Measurements from ENCODE around the gene POLN. TPM values are rescaled to one million over a fixed set of nuclear protein-coding genes. Genes with fewer than 3 reads are reported as not detected.

Gene POLN
- polyA plus RNA-seq, 1 experiment: 0.35 TPM

DNA sequence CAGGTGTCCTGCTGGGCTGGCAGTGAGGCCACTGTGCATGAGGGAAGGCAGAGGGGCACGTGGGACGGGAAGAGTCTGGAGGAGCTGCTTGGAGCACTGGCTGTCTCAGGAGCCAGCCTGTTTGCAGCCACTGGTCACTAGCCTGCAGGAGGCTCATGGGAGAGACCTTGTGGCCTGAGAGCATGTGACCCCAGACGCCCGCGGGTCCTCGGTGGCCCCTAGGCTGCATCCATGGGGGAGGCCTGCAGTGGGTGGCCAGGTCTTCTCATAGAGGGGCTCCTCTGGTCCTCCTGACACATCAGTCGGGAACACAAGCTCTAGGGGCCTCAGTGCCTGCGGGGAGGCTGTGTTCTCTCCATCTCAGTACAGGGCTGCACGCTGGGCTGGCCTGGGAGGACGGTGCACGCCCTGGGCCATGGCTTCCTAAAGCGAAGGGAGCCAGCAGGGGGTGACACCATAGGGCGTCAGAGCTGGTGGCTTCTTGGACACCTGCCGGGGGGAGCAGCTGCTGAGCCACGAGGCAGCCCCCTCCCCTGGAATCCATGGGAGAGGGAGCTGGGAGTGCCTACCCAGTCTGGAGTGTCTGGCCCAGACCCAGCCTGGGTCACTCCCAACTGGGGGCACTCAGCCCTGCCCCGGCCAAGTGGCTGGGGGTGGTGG lies 170.5 kb downstream of the POLN start:
- no peak overlapping the region for H3K27ac ChIP-seq (ENCODE audit: low read depth, low read length)
- no peak overlapping the region for H3K4me3 ChIP-seq (ENCODE audit: low read depth, low read length)
- TF ChIP-seq, protein P1, sequence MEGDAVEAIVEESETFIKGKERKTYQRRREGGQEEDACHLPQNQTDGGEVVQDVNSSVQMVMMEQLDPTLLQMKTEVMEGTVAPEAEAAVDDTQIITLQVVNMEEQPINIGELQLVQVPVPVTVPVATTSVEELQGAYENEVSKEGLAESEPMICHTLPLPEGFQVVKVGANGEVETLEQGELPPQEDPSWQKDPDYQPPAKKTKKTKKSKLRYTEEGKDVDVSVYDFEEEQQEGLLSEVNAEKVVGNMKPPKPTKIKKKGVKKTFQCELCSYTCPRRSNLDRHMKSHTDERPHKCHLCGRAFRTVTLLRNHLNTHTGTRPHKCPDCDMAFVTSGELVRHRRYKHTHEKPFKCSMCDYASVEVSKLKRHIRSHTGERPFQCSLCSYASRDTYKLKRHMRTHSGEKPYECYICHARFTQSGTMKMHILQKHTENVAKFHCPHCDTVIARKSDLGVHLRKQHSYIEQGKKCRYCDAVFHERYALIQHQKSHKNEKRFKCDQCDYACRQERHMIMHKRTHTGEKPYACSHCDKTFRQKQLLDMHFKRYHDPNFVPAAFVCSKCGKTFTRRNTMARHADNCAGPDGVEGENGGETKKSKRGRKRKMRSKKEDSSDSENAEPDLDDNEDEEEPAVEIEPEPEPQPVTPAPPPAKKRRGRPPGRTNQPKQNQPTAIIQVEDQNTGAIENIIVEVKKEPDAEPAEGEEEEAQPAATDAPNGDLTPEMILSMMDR (IDR thresholded peaks at IDR 0.05; ENCODE audit: low read depth, low read length): no peak
- DNase-seq (ENCODE audit: low read depth, low spot score): no peak
- POLR2A ChIA-PET: no interaction called here
- peaks cover 13% of the 10 kb centered on the region for H3K27me3 ChIP-seq (ENCODE audit: control insufficient read depth, insufficient read depth, low read length)
- peaks cover 2% of the 10 kb centered on the region; the same call in 1 of the 2 replicates for H3K9me3 ChIP-seq (ENCODE audit: control insufficient read depth, insufficient read depth, low read length)
- CTCF ChIA-PET: no interaction called here

- POLR2A ChIA-PET: no interaction called here
- H3K27ac ChIP-seq (ENCODE audit: low read depth, low read length): no peak overlapping the region
- H3K9me3 ChIP-seq (ENCODE audit: control insufficient read depth, insufficient read depth, low read length): peaks cover 2% of the 10 kb centered on the region; the same call in 1 of the 2 replicates
- CTCF ChIA-PET: no interaction called here
- peaks cover 12% of the 10 kb centered on the region for H3K27me3 ChIP-seq (ENCODE audit: control insufficient read depth, insufficient read depth, low read length)
- TF ChIP-seq, protein P1 (IDR thresholded peaks at IDR 0.05; ENCODE audit: low read depth, low read length): no peak
- no peak overlapping the region for H3K4me3 ChIP-seq (ENCODE audit: low read depth, low read length)
- DNase-seq (ENCODE audit: low read depth, low spot score): no peak
Observed at GRCh38 chr4:2070421-2071251, 171.3 kb downstream of the POLN start.

- Histone ChIP-seq H3K27ac (ENCODE audit: low read depth, low read length) (no peak overlapping the region), H3K27me3 (ENCODE audit: control insufficient read depth, insufficient read depth, low read length) (peaks cover 12% of the 10 kb centered on the region), H3K4me3 (ENCODE audit: low read depth, low read length) (no peak overlapping the region), H3K9me3 (ENCODE audit: control insufficient read depth, insufficient read depth, low read length) (peaks cover 2% of the 10 kb centered on the region; the same call in 1 of the 2 replicates)
- POLR2A ChIA-PET: no interaction called here
- CTCF ChIA-PET: no interaction called here
- no peak for DNase-seq (ENCODE audit: low read depth, low spot score)
- TF ChIP-seq, protein P1 (IDR thresholded peaks at IDR 0.05; ENCODE audit: low read depth, low read length): no peak
Observed at GRCh38 chr4:2069986-2070385, 171.9 kb downstream of the POLN start.

GRCh38 chr4:2069161-2069971 lies 172.6 kb downstream of the POLN start:
- no peak for DNase-seq (ENCODE audit: low read depth, low spot score)
- POLR2A ChIA-PET: no interaction called here

More at GRCh38 chr4:2069161-2069971, 172.6 kb downstream of the POLN start:
- H3K9me3 ChIP-seq (ENCODE audit: control insufficient read depth, insufficient read depth, low read length): peaks cover 2% of the 10 kb centered on the region; the same call in 1 of the 2 replicates
- H3K27ac ChIP-seq (ENCODE audit: low read depth, low read length): no peak overlapping the region
- TF ChIP-seq, protein P1 (IDR thresholded peaks at IDR 0.05; ENCODE audit: low read depth, low read length): no peak
- CTCF ChIA-PET: no interaction called here
- H3K27me3 ChIP-seq (ENCODE audit: control insufficient read depth, insufficient read depth, low read length): peaks cover 12% of the 10 kb centered on the region
- no peak overlapping the region for H3K4me3 ChIP-seq (ENCODE audit: low read depth, low read length)

Measured in AG04450 (cell line).